ENCODE data around the gene CLTA. TPM values are rescaled to one million over a fixed set of nuclear protein-coding genes. Genes with fewer than 3 reads are reported as not detected.
"Not testable (repeated sequence)": the region's sequence is repeated elsewhere in the genome, so short reads cannot be mapped to it uniquely, and the experiment has no call there.

CLTA gene
- total RNA-seq, 1 experiment from 2014 or later = 1,874 TPM

DNA sequence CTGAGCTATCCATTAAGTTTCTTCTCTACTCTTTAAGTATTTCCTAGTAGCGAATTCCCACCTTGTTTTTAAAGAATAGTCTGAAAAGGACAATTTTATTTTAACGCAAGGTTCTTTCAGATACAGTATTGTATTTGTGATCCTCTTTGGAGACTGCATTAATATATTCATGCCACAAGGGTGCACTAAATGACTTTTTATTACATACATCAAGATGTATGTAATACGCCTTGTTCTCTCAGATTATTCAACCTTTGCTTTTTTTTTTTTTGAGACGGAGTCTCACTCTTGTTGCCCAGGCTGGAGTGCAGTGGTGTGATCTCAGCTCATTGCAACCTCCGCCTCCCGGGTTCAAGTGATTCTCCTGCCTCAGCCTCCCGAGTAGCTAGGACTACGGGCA lies 57.3 kb downstream of the CLTA start:
- not testable (repeated sequence) for H3K27me3 ChIP-seq, H3K4me3 ChIP-seq, DNase-seq, H3K9me3 ChIP-seq
- peaks cover 56% of the 10 kb centered on the region for H3K36me3 ChIP-seq

GRCh38 chr9:36249189-36249588 lies 58.5 kb downstream of the CLTA start:
- DNase-seq = no peak
- H3K4me3 ChIP-seq = no peak overlapping the region
- H3K9me3 ChIP-seq = no peaks in the 10 kb centered on the region
- H3K27me3 ChIP-seq = no peaks in the 10 kb centered on the region
- peaks cover 51% of the 10 kb centered on the region for H3K36me3 ChIP-seq

DNA sequence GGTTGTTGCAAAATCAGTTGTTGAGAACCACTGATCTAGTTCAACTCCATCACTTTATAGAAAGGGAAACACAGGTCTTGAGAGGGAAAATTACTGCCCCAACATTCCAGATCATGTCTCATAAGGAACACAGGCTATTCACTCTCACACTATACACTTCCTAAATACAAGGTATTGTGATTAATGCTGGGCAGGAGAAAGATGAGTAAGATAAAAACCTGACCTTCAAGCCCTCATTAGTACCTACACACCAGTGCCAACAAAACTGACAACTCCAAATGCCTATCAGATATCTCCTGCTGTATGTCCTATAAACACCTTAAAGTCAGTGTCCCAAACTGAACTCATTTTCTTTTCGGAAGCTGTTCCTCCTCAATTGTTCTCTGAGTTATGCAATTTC lies 59.4 kb downstream of the CLTA start:
- no peaks in the 10 kb centered on the region for H3K27me3 ChIP-seq
- H3K9me3 ChIP-seq = no peaks in the 10 kb centered on the region
- DNase-seq = no peak
- H3K36me3 ChIP-seq = peaks cover 56% of the 10 kb centered on the region
- no peak overlapping the region for H3K4me3 ChIP-seq

DNA sequence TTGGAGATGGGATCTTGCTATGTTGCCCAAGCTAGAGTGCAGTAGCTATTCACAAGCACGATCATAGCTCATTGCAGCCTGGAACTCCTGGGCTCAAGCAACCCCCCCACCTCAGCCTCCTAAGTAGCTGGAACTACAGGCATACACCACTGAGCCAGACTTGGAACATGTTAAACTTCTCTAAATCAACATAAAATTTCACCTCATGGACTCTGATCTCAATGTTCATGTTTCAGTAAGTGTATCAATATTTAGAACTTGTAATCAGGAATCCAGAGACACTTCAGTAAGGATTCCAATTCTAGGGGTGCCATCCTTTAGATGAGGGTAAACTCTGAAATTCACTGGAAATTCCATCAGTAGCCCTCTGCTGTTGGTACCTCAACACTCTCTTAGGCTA lies 60.7 kb downstream of the CLTA start:
- peaks cover 52% of the 10 kb centered on the region for H3K36me3 ChIP-seq
- no peaks in the 10 kb centered on the region for H3K9me3 ChIP-seq
- no peaks in the 10 kb centered on the region for H3K27me3 ChIP-seq
- H3K4me3 ChIP-seq = no peak overlapping the region
- DNase-seq = no peak

GRCh38 chr9:36258208-36258995 lies 67.7 kb downstream of the CLTA start, which contains the start of gene GNE:
Gene GNE (minus strand): TSS chr9:36258448. CDS start chr9:36249355, 9,093 bp downstream.
- Histone ChIP-seq H3K36me3 (peaks cover 30% of the 10 kb centered on the region), H3K27me3 (no peaks in the 10 kb centered on the region), H3K9me3 (no peaks in the 10 kb centered on the region), H3K4me3 (peak within 1 kb of the TSS; percentile 76)
- DNase-seq = peak; percentile 100

DNA sequence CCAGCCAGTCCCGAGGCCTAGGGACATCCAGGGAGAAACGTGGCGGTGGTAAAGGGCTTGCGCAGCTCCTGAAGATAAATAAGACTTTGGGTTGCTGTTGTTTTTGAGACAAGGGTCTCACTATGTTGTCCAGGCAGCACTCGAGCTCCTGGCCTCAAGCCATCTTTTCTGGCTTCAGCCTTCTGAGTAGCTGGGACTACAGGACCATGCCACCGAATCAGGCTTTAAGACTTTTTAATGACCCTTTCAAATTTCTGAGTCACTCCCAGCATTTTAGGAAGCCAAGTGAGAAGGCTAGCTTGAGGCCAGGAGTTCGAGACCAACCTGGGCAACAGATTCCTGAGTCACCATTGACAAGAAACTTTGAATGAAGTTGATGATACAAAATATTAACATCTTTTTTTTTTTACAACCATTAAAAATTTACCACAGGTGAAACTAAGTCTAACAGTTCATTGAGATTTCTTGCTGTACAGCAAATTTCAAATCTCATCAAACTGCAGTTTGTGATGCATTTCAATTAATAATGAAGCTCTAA lies 68.3 kb downstream of the CLTA start:
- Histone ChIP-seq H3K27me3 (no peaks in the 10 kb centered on the region), H3K9me3 (no peaks in the 10 kb centered on the region), H3K4me3 (peak overlapping the region; percentile 76), H3K36me3 (peaks cover 27% of the 10 kb centered on the region)
- DNase-seq = no peak

Other genes with a start within 250 kb of the CLTA start
- gene OR2S2, start 232.8 kb upstream of the CLTA start, total RNA-seq (2014; rRNA removed; shearing (Covaris generic); ENCODE audit: low replicate concordance) = not detected in 2 replicates
- gene RECK, start 154.0 kb upstream of the CLTA start, total RNA-seq (2014; rRNA removed; shearing (Covaris generic); ENCODE audit: low replicate concordance) = 33.8 and 36.1 TPM in 2 replicates
- 17.1 and 20.3 TPM in 2 replicates for gene GLIPR2, start 54.2 kb upstream of the CLTA start, total RNA-seq (2014; rRNA removed; shearing (Covaris generic); ENCODE audit: low replicate concordance)
- gene CCIN, start 21.5 kb upstream of the CLTA start, total RNA-seq (2014; rRNA removed; shearing (Covaris generic); ENCODE audit: low replicate concordance) = 0.36 TPM in 1 of 2 replicates, not detected in the other
- 27.0 and 34.0 TPM in 2 replicates for gene GNE, start 67.5 kb downstream of the CLTA start, total RNA-seq (2014; rRNA removed; shearing (Covaris generic); ENCODE audit: low replicate concordance)
- gene RNF38, start 209.3 kb downstream of the CLTA start, total RNA-seq (2014; rRNA removed; shearing (Covaris generic); ENCODE audit: low replicate concordance) = 11.0 and 13.3 TPM in 2 replicates